ENCODE results near the gene NUDCD3.

GRCh38 chr7:44472843-44473242 lies 17.6 kb downstream of the NUDCD3 start:
- no peak for TF ChIP-seq CTCF (IDR thresholded peaks at IDR 0.05)
- no peak for TF ChIP-seq EZH2 (IDR thresholded peaks at IDR 0.05)
